Daoy (cell line): ENCODE data around the gene FBXL7. TPM values are rescaled to one million over a fixed set of nuclear protein-coding genes. Genes with fewer than 3 reads are reported as not detected.

ENCODE experiments used
- DNase-seq: peaks from one replicate; pipeline ENCODE4 v3.0.0-alpha.2; 2015; ENCODE audit warnings: low read depth
- total RNA-seq: library from RNA; depleted of rRNA; stranded (reverse); fragments of >200 nt; shearing (Covaris generic); gene quantifications from 2 replicates; pipeline ENCODE4 v1.2.3, GENCODE V29; 2014

Gene FBXL7
- total RNA-seq, 1 experiment from 2014 or later = 3.0 TPM

DNA sequence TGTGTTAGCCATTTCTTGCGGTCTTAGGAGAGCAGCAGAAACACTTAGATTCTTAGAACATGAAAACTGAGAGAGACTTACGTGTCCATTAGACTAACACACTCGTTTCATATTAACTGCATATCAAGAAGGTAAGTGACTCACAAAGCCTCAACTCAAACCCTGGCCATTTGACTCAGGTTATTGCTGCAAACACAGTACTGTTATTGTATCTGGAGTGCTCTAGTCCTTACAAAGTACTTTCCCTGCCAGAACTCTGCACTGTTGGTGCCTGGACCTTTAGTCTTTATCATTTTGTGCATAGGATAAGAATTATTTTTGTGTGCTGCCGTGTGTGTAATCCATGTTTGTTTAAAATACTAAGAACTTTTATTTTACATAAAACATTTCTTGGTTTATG lies 155.7 kb downstream of the FBXL7 start:
- no peak for DNase-seq

DNA sequence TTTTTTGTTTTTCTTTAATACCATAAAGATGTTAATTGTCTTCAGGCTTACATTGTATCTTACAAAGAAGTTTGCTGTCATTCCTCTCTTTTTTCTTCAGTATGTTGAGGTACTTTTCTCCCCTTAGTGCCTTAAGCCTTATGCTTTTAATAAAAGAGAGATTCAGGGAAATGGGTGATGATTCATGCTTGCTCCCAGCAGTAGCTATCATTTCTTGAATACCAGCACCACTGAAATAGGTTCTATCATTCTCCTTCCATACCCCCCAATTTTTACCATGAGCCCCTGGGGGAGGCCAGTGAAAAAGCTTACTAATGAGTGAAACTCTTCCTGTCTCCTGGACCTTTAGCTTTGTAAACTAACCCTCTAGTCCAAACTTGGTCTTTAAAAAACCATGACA lies 165.0 kb downstream of the FBXL7 start:
- no peak for DNase-seq

DNA sequence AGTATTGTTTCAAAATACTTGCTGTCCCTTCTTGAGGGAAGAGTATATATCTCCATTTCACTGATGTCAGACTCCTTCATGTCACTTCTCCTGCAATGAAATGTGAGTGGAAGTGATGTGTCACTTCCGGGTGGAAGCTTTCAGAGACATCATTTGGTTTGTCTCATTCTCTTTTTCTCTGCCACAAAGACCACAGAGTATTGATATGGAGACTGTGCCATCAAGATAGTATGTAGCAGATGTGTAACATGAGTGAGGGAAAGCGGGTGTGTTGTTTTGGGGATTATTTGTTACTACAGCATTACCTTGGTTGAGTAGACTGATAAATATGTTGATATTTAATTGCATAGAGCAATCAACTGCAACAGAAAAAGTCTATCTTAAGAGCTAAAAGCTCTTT lies 169.8 kb downstream of the FBXL7 start:
- no peak for DNase-seq

DNA sequence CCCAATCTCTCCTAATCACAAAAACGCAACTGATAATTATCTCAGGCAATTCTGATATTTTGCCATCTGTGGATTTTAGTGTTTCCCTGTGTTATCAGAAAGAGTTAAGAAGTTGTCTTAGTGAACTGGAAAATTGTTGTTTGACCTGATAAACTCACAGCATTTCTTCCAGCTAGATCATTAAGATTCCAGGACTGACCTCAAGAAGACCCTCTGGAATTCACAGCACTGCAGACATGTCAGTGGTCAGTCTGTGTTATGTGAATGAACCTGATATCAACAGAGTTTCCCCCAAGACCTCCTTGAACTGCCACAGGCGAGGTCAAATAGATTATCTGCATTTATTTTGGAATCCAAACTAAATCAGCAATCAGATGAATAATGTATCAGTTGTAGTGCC lies 174.7 kb downstream of the FBXL7 start:
- DNase-seq = no peak

DNA sequence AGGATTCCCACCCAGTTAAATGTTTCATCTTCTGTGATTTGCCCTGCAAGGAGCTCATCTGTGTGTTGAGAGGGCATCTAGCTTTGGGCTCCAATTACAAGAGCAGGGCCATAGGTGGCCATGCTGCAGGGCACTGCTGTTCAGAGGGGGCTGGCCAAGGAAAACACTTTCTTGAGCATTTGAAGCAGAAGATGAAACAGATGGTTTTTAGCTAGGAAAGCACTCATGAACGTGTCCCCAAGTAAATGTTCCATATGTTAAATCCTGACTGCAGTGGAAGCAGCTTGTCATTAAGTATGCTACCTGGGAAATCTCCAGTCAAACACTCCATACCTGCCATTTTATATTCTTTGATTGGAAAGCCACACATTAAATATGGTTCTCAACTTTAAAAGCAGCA lies 176.6 kb downstream of the FBXL7 start:
- DNase-seq = no peak

DNA sequence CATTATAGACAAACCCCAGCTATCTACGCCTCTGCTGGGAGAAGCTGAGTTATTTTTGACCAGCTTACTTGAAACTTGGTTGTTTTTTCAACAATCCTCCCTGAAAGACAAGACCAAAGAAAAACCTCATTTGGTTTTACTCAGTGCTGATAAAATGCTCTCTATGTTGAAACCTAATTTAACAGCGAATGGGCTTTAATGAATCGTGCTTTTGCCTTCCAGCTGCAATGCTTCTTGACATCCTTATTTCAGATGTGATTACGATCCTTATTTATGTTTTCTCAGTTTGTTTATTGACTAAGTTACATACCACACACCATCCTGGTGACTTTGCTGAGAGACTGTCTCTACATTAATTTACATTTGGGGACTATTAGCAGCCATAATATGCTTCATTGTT lies 179.2 kb downstream of the FBXL7 start:
- DNase-seq = no peak

DNA sequence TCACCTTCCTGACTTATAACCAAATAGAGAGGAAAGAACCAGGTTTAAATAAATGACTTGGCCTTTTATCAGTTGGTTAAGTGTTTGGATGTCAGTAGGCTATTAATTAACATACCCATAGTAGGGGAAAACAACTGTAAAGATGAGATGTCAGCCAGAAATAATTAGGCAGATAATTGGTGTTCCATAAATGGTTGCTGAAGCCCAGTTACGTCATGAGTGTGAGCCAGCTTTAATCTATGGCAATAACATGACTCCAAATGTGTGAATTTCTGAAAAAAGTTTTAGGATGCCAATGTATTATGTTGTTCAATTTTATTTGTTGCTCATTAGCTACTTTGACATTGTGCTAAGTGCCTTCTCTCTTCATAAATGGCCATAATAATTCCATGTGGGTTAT lies 180.5 kb downstream of the FBXL7 start:
- DNase-seq = no peak

DNA sequence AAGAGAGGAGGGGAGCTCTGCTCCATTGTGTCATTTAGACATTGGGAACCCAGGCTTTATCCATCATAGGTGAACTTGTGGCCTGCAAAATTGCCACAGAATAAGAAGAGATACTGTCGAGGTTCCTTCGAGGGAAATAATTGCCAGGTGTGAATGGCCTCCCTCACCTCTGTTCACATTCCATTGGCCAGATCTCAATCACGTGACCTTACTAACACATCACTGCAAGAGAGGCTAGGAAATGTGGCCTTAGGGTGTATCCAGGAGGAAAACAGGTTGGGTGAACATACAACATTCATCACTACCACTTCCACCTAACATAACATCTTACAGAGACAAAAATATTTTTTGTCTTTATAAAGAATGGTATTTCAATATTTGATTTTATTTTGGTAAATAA lies 182.1 kb downstream of the FBXL7 start:
- DNase-seq = no peak

DNA sequence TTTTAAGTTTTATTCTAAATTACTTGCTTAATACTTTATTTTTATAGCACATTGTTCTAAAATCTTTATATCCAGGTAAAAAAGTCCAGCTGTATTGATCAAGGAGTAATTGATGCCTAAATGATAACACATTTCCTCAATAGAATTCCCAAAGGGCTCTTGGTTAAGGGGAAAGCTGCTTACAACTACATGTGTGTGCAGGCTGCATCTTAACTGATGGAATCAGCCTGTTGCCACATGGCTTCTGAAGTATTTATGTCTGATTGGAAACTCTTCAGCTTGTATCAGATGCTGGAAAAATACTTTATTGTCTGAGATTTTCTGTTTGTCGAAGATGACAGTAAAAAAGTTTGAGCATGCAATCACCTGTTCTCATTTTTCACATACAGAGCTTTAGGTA lies 182.6 kb downstream of the FBXL7 start:
- DNase-seq = no peak

DNA sequence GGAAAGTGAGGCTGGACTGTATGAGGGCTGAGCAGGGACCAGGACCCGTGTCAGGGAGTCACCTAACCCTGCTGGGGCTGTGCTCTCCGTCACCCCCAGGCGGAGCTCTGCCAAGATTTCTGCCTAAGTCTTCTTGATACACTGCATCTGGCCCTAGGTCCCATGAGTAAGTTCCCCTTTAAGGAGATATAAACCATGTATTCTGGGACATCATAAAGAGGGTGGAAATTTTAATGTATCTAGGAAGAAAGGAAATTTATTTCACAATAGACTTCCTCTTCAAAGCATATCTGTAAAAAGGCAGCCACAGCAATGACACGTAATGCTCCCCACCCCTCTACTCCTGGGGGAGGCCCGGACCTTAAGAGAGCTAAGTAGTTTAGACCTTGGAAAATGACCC lies 183.4 kb downstream of the FBXL7 start:
- no peak for DNase-seq

DNA sequence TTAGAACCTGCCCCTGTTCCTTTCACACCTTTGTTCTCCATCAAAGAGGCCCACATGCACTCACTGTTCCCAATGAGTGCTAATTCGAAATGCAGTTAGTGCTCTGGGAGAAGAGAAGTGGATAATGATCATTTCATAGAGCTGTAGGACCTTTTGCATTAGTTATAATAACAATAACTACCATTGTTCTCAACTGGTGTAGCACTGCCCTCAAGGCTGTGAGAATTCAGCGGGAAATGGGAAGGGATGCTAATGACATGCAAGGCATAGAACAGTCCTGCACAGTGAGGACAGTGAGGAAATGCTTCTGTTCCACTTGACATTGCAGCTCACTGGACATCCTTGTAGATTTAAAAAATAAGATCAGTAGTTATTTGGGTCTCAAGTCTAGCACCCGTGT lies 187.4 kb downstream of the FBXL7 start:
- DNase-seq = no peak

DNA sequence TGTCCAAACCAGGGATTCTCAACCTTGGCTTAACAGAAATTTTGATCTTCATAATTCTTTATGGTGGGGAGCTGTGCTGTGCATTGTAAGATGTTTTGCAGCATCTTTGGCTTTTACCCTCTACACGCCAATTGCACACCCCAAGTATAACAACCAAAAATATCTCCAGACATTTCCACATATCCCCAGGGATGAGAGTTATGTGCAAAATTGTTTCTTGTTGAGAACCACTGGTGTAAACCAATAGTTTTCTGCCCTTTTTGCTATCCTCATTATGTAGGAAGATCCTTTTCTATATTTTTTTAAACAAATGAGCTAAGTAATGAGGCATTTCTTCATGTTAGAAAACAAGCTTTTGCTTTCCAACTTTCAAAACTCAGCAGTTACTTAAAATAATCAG lies 189.9 kb downstream of the FBXL7 start:
- DNase-seq = no peak

DNA sequence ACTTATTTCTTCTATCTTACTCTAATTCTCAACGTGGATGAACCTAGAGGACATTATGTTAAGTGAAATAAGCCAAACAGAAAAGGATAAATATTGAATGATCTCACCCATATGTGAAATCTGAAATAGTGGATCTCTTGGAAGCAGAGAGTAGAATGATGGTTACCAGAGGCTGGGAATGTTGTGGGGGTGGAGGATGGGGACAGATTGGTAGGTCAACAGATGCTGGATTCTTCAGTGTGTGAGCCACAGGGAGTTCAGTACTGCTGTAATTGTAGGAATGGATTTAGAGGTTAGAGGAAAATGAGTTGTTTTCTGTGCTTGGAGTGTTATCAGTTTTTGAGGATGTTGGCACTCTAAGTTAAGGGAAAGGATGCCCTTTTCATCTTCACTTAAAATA lies 190.6 kb downstream of the FBXL7 start:
- no peak for DNase-seq

DNA sequence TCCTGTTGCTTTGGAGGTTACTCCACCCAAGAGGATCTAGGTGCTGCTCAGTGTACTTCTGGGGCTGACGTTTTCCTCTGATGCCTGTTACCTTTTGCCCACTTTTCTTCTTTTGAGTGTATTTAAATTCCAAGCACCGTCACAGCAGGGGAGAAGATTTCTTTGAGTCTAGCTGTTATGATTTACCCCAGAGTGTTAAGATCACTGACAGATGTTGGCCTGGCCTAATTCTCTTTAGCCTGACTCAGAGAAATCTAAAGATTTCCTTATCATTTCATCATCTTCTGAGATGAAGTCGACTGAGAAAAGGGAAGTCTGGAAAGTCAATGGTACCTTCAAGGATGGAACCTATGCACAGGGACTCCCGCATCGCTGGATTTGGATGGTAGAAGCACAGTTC lies 191.5 kb downstream of the FBXL7 start:
- no peak for DNase-seq

DNA sequence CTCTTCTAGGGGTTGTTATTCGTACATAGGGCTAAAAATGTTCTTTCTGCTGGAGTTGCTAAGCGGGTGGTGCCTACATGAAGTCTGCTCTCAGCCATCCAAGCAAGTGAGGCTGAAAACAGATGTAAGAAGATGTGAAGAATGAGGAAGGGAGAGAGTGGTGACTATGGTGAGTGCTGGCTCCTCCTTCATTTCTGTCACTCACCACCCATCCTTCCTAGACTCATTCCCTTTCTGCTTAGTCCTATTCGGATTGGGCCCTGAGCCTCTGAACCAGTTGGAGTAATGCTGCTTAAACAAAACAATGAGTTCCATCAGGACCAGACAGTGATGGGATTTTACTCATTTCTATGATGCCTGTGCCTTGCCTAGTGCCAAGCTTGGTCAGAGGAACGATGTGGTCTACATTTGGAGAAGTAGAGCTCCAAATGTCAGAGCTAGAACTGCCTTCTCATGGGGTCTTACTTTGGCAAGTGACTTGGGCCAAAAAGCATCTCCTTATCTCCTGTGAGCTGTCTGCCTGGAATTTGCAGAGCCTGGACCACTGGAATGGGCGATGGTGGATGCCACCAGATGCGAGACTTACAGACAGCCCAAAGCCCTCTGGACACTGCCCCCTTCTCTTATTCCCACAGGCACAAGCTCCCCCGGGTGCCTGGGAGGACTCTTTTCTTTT lies 192.9 kb downstream of the FBXL7 start:
- DNase-seq = no peak

DNA sequence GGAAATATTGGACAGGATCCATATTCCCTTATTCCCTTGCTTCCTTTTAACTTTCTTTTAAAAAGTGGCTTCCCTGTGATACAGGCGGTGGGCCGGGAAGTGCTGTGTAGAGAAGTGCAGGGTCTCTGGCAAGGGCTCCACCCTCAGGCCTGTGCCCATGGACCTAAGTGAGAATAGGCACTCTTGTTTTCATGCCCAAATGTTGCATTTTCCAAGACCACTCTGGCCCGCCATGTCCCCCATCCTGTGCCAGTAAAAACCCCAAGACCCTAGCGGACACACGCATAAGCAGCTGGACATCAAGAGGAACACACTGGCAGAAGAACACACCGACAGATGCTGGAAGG lies 193.4 kb downstream of the FBXL7 start:
- no peak for DNase-seq

DNA sequence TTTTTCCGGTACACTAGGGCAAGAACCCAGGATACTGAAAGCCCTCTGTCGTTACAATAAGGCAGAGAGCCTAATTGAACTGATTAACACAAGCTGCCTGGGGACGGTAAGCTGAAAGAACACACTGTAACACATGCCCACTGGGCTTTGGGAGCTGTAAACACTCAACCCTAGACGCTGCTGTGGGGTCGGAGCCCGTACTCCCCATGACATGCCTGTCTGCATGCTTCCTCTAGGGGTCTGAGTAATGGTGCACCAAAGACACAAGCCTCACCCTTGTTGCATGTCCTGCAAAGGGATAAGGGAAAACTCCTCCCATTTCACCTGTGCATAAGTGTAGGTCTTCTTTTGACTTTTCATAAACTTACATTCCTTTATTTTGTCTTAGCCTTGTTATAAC lies 194.0 kb downstream of the FBXL7 start:
- DNase-seq = no peak

DNA sequence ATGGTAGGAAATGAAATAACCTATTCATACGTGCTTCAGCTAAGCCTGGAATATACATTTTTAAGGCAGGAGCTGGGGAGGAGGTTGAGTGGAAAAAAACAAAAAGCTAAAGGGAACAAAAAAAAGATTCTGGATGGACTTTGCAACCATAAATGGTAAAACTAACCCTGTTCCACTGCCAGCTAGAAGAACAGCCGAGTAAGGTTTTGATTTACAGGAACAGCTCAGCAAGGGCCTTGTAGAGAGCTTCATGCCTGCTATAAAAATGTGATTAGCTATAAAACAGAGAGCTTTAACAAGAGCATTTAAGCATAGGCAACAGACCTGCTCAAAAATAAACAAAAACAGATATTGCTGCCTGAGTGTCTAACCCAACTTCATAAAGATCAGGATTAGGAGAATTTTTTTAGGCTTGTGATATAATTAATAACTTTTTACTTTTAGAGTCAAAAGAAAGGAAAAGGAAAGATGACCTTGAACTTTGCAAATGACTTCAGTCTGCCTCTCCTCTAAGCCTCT lies 194.8 kb downstream of the FBXL7 start:
- DNase-seq = no peak

DNA sequence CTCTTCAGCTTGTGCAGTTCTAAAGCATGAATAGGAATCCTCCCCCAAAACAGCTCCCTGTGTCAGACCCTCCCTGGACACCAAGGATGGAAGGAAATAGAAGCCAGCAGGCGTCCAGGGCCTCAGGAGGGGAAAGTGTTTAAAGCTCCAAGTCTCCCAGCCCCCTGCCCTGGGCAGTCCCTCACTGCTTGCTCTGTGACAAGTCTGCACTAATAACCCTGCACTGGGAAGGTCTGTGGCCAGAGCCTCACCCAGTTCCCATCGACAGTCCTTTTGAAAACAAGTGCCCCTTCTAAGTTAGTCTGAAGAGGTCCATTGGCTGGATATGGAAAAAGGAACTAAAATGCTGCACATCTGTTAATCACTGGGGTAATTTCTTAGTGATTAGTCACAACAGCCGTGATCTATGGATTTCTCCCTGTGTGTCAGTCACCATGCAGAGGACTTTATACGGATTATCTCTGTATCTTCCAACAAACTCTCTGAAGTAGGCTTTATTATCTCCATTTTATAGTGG lies 195.3 kb downstream of the FBXL7 start:
- peak; percentile 7 for DNase-seq

DNA sequence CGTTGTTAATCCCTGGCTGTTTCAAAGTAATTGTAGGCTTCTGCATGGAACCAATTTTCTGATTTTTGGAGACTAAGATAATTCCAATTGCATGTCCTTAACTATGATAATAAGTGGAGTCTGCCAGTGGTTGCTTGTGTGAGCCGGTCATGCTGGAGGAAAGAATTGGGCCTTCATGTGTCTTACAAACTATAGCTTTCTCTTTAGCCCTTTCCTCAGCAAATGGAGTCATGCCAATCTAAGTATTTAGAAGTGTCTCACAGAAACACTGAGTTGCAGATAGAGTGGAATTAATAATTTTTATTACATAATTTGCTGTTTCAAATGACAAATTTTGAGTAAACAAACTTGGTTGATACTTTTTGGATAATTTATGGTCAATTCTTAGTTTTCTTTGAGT lies 200.4 kb downstream of the FBXL7 start:
- no peak for DNase-seq

DNA sequence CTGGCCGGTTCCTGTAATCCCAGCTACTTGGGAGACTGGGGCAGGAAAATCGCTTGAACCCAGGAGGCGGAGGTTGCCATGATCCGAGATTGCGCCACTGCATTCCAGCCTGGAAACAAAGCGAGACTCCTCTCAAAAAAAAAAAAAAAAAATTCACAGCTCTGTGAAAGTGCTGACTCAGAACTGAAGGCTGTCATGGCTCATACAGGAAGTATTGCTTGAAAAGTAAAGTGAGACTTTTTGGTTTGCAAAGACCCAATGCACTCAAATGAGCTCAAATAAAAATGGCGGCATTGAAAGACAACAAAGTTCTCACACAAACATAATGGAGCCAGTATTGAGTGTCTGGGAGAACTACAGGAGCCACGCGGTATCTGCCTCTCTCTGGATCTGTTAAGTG lies 202.1 kb downstream of the FBXL7 start:
- DNase-seq = peak; percentile 74

DNA sequence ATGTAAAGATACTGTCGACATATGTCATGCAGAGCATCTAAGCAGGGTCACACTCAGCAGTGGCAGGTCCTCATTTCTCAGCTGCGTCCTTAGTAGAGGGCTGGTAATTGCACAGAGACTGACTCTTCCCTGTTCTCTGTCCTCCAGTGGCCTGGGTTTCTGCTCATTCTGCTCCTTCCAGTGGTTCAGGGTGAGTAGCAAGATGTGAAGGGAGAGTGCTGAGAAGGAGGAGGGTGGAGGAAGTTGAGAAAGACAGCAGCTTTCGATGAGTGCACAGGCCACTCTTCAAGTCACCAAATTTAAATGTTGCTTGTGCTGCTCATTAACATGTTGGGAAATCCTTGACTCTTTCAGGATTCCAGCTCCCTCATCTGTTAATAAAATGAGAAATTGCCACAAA lies 203.9 kb downstream of the FBXL7 start:
- no peak for DNase-seq

DNA sequence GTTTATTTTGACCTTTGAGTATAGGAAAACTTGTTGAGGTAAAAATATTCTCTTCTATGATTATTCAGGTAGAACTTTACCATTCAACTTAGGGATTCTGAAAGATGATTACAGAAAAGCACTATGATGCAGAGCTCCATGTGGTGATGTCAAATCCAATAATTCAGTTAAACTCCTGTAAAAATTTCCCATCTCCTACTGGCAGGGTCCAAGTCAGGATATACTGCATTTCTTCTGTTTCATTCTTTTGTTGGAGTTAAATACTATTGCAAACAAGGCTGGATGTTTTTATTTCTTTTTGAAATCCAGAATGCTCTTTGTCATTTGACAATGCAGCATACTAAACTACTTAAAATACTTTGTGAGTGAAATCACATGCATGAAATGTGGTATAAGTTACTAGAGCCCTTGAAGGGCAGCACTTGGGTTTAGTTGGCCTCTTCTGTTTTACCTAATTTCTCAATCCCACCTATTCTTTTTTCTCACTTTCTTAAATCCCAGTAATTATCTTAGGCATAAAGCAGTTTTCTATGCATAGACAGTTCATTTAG lies 204.5 kb downstream of the FBXL7 start:
- no peak for DNase-seq

DNA sequence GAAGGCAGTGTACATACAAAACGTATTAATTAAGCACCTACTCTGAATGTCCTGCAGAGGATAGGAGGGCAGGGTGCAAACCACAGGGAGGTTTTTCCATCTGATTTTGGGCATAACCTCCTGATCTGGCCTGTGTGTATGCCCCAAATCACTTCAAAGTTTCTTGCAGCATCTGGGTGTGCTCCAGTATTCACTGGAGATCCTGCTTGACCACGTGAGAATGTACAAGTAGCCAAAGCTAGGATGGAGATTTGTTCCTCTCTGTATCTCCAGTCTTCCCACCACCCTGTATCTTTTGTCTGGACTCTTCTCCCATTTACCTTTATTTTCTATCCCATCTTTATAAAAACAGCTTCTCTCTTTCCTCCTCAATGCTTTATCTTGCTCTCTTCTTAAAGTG lies 207.7 kb downstream of the FBXL7 start:
- DNase-seq = no peak
